K562 (cell line): ENCODE measurements around the gene MED15. TPM values are rescaled to one million over a fixed set of nuclear protein-coding genes. Genes with fewer than 3 reads are reported as not detected.

Experiments
- ATAC-seq: fragments of 200-7000 bp; cut with Tn5 transposase; 3 replicates; pipeline ENCODE4 v1.9.1; 2020; ENCODE audit warnings: moderate library complexity
- BruUV-seq: library from RNA; stranded (reverse); fragments of 400-500 nt; replicated peaks from 2 replicates; lab custom pipeline; 2021; lab: Mats Ljungman, UMichigan
- CTCF ChIA-PET: fragments of 300-600 bp; formaldehyde crosslinking; extraction: SDS; loops from one replicate; lab custom pipeline; 2021; ENCODE audit warnings: low intra/inter-chr PET ratio; lab: Yijun Ruan, JAX
- POLR2A ChIA-PET: fragments of 300-600, 350-650 bp; sonication (Branson Sonifier 250); formaldehyde crosslinking; extraction: SDS; loops from one replicate; lab custom pipeline; 2021; ENCODE audit warnings: antibody characterized with exemption, inconsistent platforms; lab: Yijun Ruan, JAX
- DNase-seq, 4 experiments: peaks; one replicate each; pipeline versions ENCODE4 v3.0.0 to v3.0.0-alpha.2; 2011 to 2018; ENCODE audit warnings: low spot score in 3 of 4, mixed read lengths in 3 of 4; ENCODE audit errors: extremely low read depth in 1 of 4
- FAIRE-seq: peaks from 2 replicates; lab custom pipeline; 2011; peaks lifted over from hg19 to GRCh38; lab: Jason Lieb, UNC
- H2AFZ ChIP-seq: 2 replicates; pipeline ENCODE4 v1.6.0; 2011; ENCODE audit warnings: low read depth, low read length, control low read depth, inconsistent platforms
- H3K27ac ChIP-seq: fragments of 200-600 bp; 3 replicates; pipeline ENCODE4 v1.8.0; 2011; ENCODE audit warnings: low read depth, mild to moderate bottlenecking, control low read depth, inconsistent platforms, low read length, moderate library complexity, mixed read lengths; ENCODE audit errors: extremely low read depth
- H3K27me3 ChIP-seq, 2 experiments: fragments of 300-600 bp in 1 of 2; 2 replicates in 1 of 2; 3 replicates in 1 of 2; pipeline versions ENCODE4 v1.6.0 to v1.8.0; 2011; ENCODE audit warnings: inconsistent platforms in 2 of 2, low read length in 2 of 2, mild to moderate bottlenecking in 1 of 2, mixed read lengths in 1 of 2, moderate library complexity in 1 of 2; ENCODE audit not compliant: control insufficient read depth in 2 of 2, insufficient read depth in 2 of 2
- H3K36me3 ChIP-seq: fragments of 300-600 bp; 3 replicates; pipeline ENCODE4 v1.8.0; 2011; ENCODE audit warnings: mild to moderate bottlenecking, low read length, inconsistent platforms; ENCODE audit not compliant: control insufficient read depth, insufficient read depth
- H3K4me1 ChIP-seq, 2 experiments: fragments of 200-600 bp in 1 of 2; replicated peaks in 1 of 2; 2 replicates in 1 of 2; 3 replicates in 1 of 2; pipeline versions ENCODE4 v1.5.1 to v1.8.0; 2011; ENCODE audit warnings: inconsistent platforms in 2 of 2, low read length in 2 of 2, mild to moderate bottlenecking in 1 of 2, mixed read lengths in 1 of 2, moderate library complexity in 1 of 2; ENCODE audit not compliant: control insufficient read depth in 2 of 2, insufficient read depth in 2 of 2
- H3K4me2 ChIP-seq: 2 replicates; pipeline ENCODE4 v1.6.1; 2011; ENCODE audit warnings: low read length, control low read depth, inconsistent platforms, mixed read lengths; ENCODE audit not compliant: insufficient read depth
- H3K4me3 ChIP-seq: fragments of 200-600 bp; sonication (generic), shearing (Covaris generic); 2 replicates; pipeline ENCODE4 v1.5.1; 2016; ENCODE audit warnings: control low read depth, inconsistent platforms
- H3K79me2 ChIP-seq: fragments of 200-600 bp; 3 replicates; pipeline ENCODE4 v1.8.0; 2011; ENCODE audit warnings: low read length, inconsistent platforms; ENCODE audit not compliant: control insufficient read depth, insufficient read depth
- H3K9ac ChIP-seq, 2 experiments: 2 replicates each; pipeline versions ENCODE4 v1.6.0 to v1.6.1; 2011; ENCODE audit warnings: low read depth in 2 of 2, low read length in 2 of 2, control low read depth in 1 of 2, inconsistent platforms in 1 of 2, mild to moderate bottlenecking in 1 of 2, mixed read lengths in 1 of 2; ENCODE audit not compliant: insufficient read depth in 1 of 2
- H3K9me1 ChIP-seq: one replicate; pipeline ENCODE4 v1.6.0; 2011; ENCODE audit warnings: inconsistent platforms, mild to moderate bottlenecking, low read length, moderate library complexity; ENCODE audit not compliant: control insufficient read depth, insufficient read depth
- H3K9me3 ChIP-seq: replicated peaks from 2 replicates; pipeline ENCODE4 v1.5.1; 2011; ENCODE audit warnings: low read depth, low read length, inconsistent platforms; ENCODE audit not compliant: control insufficient read depth, insufficient read depth
- H4K20me1 ChIP-seq: replicated peaks from 2 replicates; pipeline ENCODE4 v1.6.1; 2011; ENCODE audit warnings: low read length, inconsistent platforms, mixed read lengths; ENCODE audit not compliant: control insufficient read depth, insufficient read depth
- E2F5 ChIP-seq: sonication (generic); formaldehyde crosslinking; IDR thresholded peaks from 2 replicates; pipeline ENCODE4 v1.8.0; 2022; ENCODE audit warnings: mild to moderate bottlenecking, missing genetic modification reagents
- ESRRB ChIP-seq: fragments of 250-450 bp; sonication (Bioruptor Pico); IDR thresholded peaks from 2 replicates; pipeline ENCODE4 v1.5.0; 2020; ENCODE audit warnings: mild to moderate bottlenecking, moderate library complexity, borderline replicate concordance
- PML ChIP-seq: IDR thresholded peaks from 2 replicates; pipeline ENCODE4 v1.6.1; 2012; ENCODE audit warnings: low read length, inconsistent platforms
- PTBP1 ChIP-seq: fragments of 200-400 bp; formaldehyde crosslinking; IDR thresholded peaks from 2 replicates; pipeline ENCODE4 v1.6.1; 2017; ENCODE audit warnings: low read depth, low read length
- SAP30 ChIP-seq: fragments of 200-600 bp; sonication (generic); IDR thresholded peaks from 2 replicates; pipeline ENCODE4 v1.6.1; 2012; ENCODE audit warnings: borderline replicate concordance, low read depth, mild to moderate bottlenecking, moderate library complexity, low read length, control low read depth, inconsistent platforms; ENCODE audit not compliant: insufficient read depth, poor library complexity, severe bottlenecking
- SNIP1 ChIP-seq: fragments of 450-650 bp; IDR thresholded peaks from 2 replicates; pipeline ENCODE4 v1.7.1; 2017; ENCODE audit warnings: low read depth, mild to moderate bottlenecking
- TBL1XR1 ChIP-seq, 2 experiments: IDR thresholded peaks; 2 replicates each; pipeline ENCODE4 v1.6.1; 2012; ENCODE audit warnings: improper control_type of control experiment in 2 of 2, low read length in 2 of 2, mild to moderate bottlenecking in 1 of 2
- WHSC1 ChIP-seq: IDR thresholded peaks from one replicate; pipeline ENCODE4 v1.6.1; 2012; ENCODE audit warnings: low read length, control low read depth, inconsistent platforms
- ZNF143 ChIP-seq: sonication (generic); formaldehyde crosslinking; IDR thresholded peaks from 2 replicates; pipeline ENCODE4 v1.9.0; 2022; ENCODE audit warnings: mild to moderate bottlenecking, missing genetic modification reagents
- ZNF384 ChIP-seq: IDR thresholded peaks from 2 replicates; pipeline ENCODE4 v1.6.1; 2012; ENCODE audit warnings: low read depth, low read length, improper control_type of control experiment
- WGBS: fragments of 100-300 bp; shearing (Covaris generic); methylation state at CpG from one replicate; pipeline ENCODE4 v1.1.6; 2016; ENCODE audit warnings: low coverage, mixed read lengths; ENCODE audit not compliant: insufficient coverage; ENCODE audit errors: missing lambda C conversion rate; 5-methylcytosine and 5-hydroxymethylcytosine counted together
- in situ Hi-C: fragments of 300-500 bp; cut with MboI; formaldehyde crosslinking; loops from 4 replicates; pipeline ENCODE4 v1.15.0; 2018; ENCODE audit warnings: inconsistent platforms, mixed read lengths
- intact Hi-C: fragments of 100-400 bp; cut with micrococcal nuclease; formaldehyde crosslinking; loops from 2 replicates; pipeline ENCODE4 v1.14.2; 2022
- polyA plus RNA-seq, 8 experiments: library from polyadenylated mRNA; depleted of rRNA in 4 of 8; stranded (reverse) in 5 of 8; unstranded in 3 of 8; fragments of >200 nt; fragmentation: Nextera tagmentation in 2 of 8; fragmentation: Illumina TruSeq in 1 of 8; extraction: Ambion mirVana in 2 of 8; extraction: Trizol in 1 of 8; gene quantifications; 2 replicates each; pipeline versions ENCODE4 v1.2.1 to v1.2.3, GENCODE V29; 2011 to 2014; ENCODE audit warnings: inconsistent platforms in 1 of 8, missing spikeins in 1 of 8
- total RNA-seq, 7 experiments: library from RNA; depleted of rRNA in 6 of 7; stranded (reverse); fragments of >200 nt in 6 of 7; fragmentation: Illumina TruSeq in 2 of 7; extraction: Trizol in 2 of 7; gene quantifications; 2 replicates each; pipeline versions ENCODE4 v1.2.1 to v1.2.3, GENCODE V29; 2011 to 2021; ENCODE audit warnings: low replicate concordance in 1 of 7
- TF ChIP-seq, protein P1 (sequence below): sonication (generic); formaldehyde crosslinking; IDR thresholded peaks from 2 replicates; pipeline ENCODE4 v1.8.1; 2023; ENCODE audit warnings: mild to moderate bottlenecking, missing genetic modification reagents

The MED15 gene
- total and polyA plus RNA-seq, 9 of the 15 experiments (the other 6 are each of a cell fraction or from before 2014, with no cell fraction given): 4.0 to 271 (median 60.1) TPM

GRCh38 chr22:20510811-20511577, 3.6 kb downstream of the MED15 start (continued):
- TF ChIP-seq, protein P1, sequence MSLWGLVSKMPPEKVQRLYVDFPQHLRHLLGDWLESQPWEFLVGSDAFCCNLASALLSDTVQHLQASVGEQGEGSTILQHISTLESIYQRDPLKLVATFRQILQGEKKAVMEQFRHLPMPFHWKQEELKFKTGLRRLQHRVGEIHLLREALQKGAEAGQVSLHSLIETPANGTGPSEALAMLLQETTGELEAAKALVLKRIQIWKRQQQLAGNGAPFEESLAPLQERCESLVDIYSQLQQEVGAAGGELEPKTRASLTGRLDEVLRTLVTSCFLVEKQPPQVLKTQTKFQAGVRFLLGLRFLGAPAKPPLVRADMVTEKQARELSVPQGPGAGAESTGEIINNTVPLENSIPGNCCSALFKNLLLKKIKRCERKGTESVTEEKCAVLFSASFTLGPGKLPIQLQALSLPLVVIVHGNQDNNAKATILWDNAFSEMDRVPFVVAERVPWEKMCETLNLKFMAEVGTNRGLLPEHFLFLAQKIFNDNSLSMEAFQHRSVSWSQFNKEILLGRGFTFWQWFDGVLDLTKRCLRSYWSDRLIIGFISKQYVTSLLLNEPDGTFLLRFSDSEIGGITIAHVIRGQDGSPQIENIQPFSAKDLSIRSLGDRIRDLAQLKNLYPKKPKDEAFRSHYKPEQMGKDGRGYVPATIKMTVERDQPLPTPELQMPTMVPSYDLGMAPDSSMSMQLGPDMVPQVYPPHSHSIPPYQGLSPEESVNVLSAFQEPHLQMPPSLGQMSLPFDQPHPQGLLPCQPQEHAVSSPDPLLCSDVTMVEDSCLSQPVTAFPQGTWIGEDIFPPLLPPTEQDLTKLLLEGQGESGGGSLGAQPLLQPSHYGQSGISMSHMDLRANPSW (CRISPR knock-in tag): peak; percentile 47; the same call in 1 of the 2 replicates

- intact Hi-C loops: no loop called here
- TF ChIP-seq PTBP1 (0 out of 2 replicates have a peak, but pooled peaks have one; percentile 19), WHSC1 (peak; percentile 95), PML (no peak), SNIP1 (no peak), ZNF384 (peak; percentile 94), ZNF143 (no peak), E2F5 (CRISPR knock-in tag) (no peak), TBL1XR1 (IDR thresholded peaks at IDR 0.05; ENCODE audit: low read length in 2 of 2) (0 out of 4 replicates have a peak, but pooled peaks of 1 of the 2 experiments have one; percentile 53), ESRRB (CRISPR knock-in tag) (no peak), SAP30 (no peak)
Measured at GRCh38 chr22:20511578-20512229, 4.3 kb downstream of the MED15 start.

More at GRCh38 chr22:20511578-20512229, 4.3 kb downstream of the MED15 start:
- H3K4me1 ChIP-seq: peaks cover 42 to 47% of the 10 kb centered on the region in 2 experiments
- WGBS: 13% methylated on average over 4 of the region's 4 CpGs
- peaks cover 22% of the 10 kb centered on the region for H3K9me1 ChIP-seq
- ChIA-PET CTCF (interaction anchor here (0.6 kb wide), 1 partner anchor 986 kb away, joined by 3 read pairs; no protein-coding TSS in a partner anchor), POLR2A (interaction anchor here (0.6 to 39.5 kb wide), 10 partner anchors 9 to 237 kb away, joined by 3 to 1693 read pairs (median 4); no protein-coding TSS in a partner anchor)
- H3K36me3 ChIP-seq: peaks cover 61% of the 10 kb centered on the region
- peak overlapping the region in 1 of 2 experiments; percentile 53; a peak in 1 of 4 replicates for H3K9ac ChIP-seq
- DNase-seq: peak in 3 of 4 experiments; percentile 56 to 78 (median 58)
- no peak overlapping the region for H3K4me3 ChIP-seq
- peak overlapping the region; percentile 10; the same call in 1 of the 3 replicates for H3K27ac ChIP-seq
- peaks cover 65% of the 10 kb centered on the region for H4K20me1 ChIP-seq
- H3K79me2 ChIP-seq: peaks cover 91% of the 10 kb centered on the region
- BruUV-seq: no TSS peak
- no peak for ATAC-seq
- H2AFZ ChIP-seq: no peak overlapping the region
- peak overlapping the region; percentile 27 for H3K4me2 ChIP-seq
- no peaks in the 10 kb centered on the region for H3K9me3 ChIP-seq
- FAIRE-seq: no peak
- no peaks in the 10 kb centered on the region for H3K27me3 ChIP-seq
- in situ Hi-C loops: no loop called here
